Epithelial cell of esophagus (primary cell): ENCODE data around the gene PBRM1.

Experiments
- DNase-seq: peaks from one replicate; pipeline ENCODE4 v3.0.0; 2010; ENCODE audit warnings: low read depth
- H3K4me3 ChIP-seq: 2 replicates; pipeline ENCODE4 v1.5.1; 2011; ENCODE audit warnings: mild to moderate bottlenecking, low read length, control low read depth
- CTCF ChIP-seq: IDR thresholded peaks from 2 replicates; pipeline ENCODE4 v1.5.1; 2011; ENCODE audit warnings: low read depth, mild to moderate bottlenecking, low read length, control low read depth, inconsistent platforms; ENCODE audit not compliant: insufficient read depth; ENCODE audit errors: missing control alignments

The PBRM1 gene

GRCh38 chr3:52712291-52713212, 26.8 kb upstream of the PBRM1 start:
- no peak overlapping the region for H3K4me3 ChIP-seq
- TF ChIP-seq CTCF: no peak
- DNase-seq: no peak

GRCh38 chr3:52710512-52710911, 24.8 kb upstream of the PBRM1 start:
- DNase-seq: no peak
- no peak overlapping the region for H3K4me3 ChIP-seq
- TF ChIP-seq CTCF: no peak

- H3K4me3 ChIP-seq: no peak overlapping the region
- TF ChIP-seq CTCF: no peak
- no peak for DNase-seq
Observed at GRCh38 chr3:52707585-52707984, 21.9 kb upstream of the PBRM1 start.

- no peak for TF ChIP-seq CTCF
- peak within 1 kb of the TSS; percentile 98 for H3K4me3 ChIP-seq
- peak; percentile 91 for DNase-seq
Observed at GRCh38 chr3:52705688-52706686, 20.3 kb upstream of the PBRM1 start, which contains the start of the genes GLT8D1 and SPCS1. GLT8D1 (minus strand) TSS chr3:52705791; CDS start chr3:52700460, 5,331 bp downstream. SPCS1 (plus strand) TSS chr3:52706106; CDS start chr3:52706247, 141 bp downstream.

GRCh38 chr3:52705438-52705687, 19.6 kb upstream of the PBRM1 start:
- TF ChIP-seq CTCF: no peak
- H3K4me3 ChIP-seq: peak overlapping the region; percentile 98
- no peak for DNase-seq

GRCh38 chr3:52704611-52705437, 19.1 kb upstream of the PBRM1 start:
- TF ChIP-seq CTCF: no peak
- peak overlapping the region; percentile 98 for H3K4me3 ChIP-seq
- peak; percentile 28 for DNase-seq
